Hippocampal formation (tissue), 2 donors: ENCODE data around the gene GALNT9.
"Not testable (repeated sequence)": the region's sequence is repeated elsewhere in the genome, so short reads cannot be mapped to it uniquely, and the experiment has no call there.

ENCODE experiments used
- DNase-seq, 2 donors: peaks; one replicate each; lab custom pipeline; 2025; lab: John Stamatoyannopoulos, UW

GALNT9 gene

DNA sequence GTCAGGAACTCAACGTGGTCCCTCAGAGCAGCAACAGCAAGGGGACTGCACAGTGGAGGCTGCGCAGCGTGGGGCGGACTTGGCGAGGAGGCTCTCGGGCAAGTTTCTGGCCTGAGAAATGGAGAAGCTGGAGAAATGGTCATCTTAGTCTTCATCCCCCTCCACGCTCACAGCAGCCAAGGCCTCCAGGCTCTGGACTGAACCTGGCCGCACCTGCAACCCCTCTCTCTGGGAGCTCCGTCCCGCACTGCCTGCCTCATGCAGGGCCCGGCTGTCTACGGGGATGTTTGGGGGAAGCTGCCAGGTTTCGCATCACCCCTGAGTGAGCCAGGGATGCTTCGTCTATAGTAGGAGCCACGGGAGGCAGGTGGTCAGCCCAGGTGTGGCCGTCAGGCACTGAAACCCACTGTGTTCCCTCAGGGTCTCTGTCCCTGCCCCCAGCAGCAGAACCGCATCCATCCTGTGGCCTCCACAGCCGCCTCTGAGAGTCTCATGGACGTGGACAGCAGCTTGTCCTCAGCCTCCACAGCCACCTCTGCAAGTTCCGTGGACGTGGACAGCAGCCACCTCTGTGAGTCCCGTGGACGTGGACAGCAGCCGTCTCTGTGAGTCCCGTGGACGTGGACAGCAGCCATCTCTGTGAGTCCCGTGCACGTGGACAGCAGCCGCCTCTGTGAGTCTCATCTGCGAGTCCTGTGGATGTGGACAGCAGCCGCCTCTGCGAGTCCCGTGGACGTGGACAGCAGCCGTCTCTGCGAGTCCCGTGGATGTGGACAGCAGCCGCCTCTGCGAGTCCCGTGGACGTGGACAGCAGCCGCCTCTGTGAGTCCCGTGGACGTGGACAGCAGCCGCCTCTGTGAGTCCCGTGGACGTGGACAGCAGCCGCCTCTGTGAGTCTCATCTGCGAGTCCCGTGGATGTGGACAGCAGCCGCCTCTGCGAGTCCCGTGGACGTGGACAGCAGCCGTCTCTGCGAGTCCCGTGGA is 29.1 kb upstream of the GALNT9 start:
- not testable (repeated sequence) for DNase-seq

DNA sequence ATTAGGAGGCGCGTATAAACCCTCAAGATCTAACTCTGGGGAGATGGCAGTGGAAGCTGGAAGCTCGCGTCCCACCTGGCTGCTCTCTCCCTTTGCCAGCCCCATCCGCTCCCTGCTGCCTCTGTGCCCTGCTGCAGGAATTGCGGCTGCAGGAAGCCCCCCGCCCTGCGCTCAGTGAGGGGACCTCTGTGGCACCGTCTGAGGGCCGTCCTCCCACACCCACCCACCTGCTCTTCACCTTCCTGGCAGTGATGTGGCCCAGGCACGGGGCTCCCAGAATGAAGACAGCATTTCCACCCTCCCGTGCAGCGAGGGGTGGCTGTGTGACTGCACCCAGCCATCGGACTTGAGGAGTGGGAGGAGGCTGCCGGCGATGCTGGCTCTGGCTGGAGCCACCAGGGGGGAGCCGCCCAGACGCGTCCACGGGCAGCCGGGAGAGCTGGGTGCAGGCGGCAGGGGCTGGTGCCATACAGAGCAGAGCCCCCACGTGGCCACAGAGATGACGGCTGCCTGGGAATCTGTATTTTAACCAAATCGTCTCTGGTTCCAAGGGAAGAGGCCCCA is 28.3 kb upstream of the GALNT9 start:
- DNase-seq = no peak

DNA sequence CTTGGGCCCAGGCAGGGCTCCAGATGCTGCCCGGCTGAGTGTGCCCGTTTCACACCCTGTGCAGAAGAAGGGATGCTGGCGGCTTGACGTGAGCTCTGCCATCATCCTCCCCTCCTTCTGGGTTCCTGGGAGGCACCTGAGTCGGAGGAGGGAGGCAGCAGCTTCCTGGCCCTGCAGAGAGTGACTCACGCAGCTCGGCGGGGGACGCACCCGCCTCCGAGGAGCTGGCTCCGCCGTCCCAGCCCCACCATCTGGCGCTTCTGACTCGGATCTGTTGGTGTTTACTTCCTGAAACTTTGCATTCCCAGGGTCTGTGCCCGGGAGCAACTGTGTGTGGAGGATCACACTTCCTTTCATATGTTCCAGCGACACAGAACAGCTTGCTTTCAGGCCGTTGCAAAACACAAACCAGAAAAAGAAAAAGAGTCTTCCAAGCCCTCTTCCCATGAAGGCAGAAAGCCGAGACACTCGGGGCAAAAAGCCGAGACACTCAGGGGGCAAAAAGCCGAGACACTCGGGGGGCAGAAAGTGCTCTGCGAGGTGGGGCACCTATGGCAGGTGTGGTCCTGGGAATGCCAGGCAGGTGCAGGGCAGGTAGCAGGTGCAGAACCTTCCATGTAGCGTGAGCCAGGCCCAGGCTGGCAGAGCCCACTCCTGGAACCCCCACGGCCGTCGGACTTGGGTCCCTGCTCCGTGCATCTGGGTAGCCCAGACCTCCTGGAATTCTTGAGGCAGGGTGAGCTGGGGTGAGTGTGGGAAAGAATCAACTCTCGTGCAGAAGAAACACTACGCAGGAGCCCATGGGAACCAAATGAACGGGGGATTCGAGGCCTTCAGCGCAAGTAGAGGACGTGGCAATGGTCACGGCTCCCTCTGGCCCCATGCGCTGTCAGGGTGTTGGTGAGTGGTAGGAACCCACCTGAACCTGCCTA is 27.6 kb upstream of the GALNT9 start:
- DNase-seq = peak in 1 of 2 donors; percentile 54

DNA sequence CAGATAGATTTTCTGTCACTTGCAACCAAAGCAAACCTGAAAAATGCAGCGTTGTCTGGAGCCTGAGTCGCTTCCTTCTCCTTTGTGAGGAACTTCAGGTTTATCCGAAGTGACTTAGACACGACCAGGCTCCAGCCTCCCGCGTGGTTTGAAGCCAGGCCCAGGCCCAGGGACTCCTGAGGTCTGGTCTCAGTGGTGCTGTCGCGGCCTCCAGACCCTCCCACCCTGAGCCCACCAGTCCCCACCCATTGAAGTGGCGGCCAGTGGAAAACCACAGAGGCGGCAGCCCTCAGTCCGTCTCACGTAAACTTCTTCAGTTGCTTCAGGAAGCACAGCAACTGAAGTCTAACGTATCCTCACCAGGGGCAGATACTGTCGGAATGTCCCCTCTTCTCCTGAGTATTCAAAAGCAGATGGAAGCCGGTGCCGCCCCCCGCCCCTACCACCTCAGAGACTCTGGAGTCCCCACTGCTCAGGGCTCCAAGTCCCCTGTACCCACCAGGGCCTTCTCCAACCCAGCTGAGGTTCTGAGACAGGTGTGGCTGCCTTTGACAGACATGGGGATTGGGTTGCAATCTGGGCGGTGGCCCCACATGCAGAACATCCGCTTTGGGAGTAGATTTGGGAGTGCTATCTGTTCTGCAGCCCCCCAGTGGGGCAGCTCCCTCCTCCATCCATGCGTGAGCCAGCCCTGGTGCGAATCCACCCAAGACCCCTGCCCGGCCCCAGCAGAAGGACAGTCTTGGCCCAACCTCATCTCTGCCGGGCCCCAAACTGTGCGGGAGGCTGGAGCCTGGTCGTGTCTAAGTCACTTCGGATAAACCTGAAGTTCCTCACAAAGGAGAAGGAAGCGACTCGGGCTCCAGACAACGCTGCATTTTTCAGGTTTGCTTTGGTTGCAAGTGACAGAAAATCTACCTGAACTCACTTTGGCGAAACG is 26.6 kb upstream of the GALNT9 start:
- DNase-seq = no peak

DNA sequence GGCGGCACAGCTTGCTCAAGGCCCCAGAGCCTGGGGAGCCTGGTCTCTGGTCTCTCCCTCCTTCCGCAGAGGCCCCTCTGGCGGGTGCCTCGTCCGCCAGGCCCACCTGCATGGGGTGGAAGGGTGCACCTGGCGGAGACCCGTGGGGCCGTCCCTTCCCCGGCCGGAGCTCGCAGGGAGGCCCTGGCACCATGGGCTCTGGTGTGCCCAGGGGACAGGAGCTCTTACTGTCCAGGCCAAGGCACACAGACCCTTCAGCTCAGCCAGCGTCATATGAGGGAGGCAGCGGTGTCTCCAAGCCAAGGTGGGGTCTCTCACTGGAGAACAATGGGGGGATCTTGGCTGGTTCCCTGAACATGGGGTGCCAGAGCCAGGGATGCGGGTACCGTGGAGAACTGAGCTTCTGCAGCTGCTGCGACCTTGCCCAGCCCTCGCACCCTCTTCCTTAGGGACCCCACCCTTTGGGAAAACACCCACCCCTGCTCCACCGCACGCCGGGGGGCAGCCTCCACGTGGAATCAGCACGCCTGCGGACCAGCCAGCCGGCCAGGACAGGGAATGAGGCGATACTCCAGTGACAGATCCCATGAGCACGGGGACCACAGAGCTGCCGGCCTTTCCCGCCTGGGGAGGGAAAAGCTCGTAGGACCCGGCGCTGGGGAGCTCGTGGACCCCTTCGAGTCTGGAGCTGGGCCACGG is 25.7 kb upstream of the GALNT9 start:
- DNase-seq = no peak

DNA sequence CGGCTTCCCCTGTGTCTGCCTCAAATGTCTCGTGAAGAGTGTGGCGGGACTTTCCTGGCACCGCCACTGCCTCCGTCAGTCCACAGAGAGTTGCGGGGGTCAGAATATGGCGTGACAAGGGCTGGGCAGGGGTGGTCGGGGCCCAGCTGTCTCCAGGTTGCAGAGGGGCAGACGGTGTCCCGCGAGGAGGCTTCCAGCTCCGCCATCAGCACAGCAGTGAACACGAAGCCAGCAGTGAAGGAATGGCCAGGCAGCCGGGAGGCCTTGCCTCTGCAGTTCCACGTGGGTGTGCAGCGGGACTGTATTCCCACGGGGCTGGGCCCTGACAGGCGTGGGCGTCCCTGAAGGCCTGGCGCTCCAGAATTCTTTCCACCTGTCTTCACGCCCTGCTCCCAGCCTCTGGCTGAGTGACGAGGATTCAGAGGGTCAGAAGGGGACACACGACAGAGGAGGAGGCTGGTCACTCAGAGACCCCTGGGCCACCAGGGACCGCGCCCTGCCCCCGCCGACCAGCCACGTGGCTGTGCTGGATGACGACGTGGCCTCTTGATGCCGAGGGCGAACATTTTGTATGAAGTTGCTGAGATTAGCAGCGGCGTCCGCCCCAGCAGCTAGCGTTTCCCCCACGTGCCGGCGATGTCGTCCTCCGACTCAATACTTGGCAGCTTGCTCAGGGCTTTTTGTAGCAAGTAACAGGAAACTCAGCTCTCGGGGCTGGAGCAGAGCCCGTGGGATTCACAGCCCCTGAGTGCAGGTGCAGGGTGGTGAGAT is 25.0 kb upstream of the GALNT9 start:
- DNase-seq = no peak

DNA sequence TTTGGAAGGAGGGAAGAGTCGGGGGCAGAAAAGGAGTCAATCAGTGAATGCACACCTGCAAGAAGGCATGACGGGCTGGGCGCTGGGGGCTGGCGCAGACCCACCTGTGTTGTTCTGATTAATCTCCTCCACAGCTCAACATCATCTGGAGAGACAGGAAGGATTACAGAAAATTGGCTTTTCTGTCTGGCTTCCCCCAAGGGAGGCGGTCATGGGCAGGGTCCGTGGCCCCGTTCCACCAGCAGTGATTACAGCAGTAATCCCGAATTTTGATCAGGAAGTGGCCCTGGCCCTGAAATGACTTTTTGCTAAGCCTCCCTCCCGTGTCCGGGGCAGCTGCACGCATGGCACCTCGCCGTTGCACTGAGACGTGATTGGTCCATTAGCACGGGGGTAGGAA is 24.4 kb upstream of the GALNT9 start:
- no peak for DNase-seq

DNA sequence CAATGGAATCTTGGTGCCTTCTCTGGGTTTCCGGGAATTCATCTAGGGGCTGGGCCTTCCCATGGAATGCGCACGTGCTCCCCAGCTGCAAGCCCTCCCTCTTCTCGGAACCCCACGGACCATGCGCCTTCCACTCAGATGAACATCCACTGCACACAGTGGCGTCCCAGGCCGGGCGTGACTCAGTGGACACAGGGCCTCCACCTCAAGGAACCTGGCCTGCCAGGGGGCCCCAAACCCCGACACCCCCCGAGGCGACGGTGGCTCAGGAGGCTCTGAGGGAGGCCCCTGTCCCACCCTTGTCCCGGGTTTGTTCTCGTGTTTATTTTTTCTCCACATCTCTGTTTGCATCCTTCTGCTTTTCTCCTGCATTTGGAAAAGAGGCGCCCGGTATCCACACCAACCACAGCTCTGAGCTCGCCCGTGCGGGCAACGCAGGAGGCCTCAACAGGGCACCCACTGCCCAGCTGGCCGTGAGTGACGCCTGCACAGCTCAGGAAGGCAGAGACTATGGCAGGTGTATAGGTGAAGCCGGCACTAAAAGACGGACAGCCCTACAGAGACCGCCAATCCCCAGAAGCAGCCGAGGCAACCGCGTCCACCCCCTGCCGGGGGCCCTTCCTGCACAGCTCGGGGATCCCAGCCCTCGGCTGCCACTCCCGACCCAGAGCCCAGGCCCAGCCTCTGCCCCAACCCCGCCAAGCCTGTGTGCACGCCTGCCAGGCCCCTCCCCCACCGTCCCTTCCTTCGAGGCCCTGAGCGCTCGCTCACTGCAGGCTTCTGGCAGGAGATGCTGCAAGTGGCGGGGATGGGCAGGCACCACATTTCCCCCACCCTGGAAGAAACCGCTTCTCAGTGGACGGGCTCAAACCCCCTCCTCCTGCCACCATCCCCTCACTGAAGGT is 23.8 kb upstream of the GALNT9 start:
- no peak for DNase-seq

DNA sequence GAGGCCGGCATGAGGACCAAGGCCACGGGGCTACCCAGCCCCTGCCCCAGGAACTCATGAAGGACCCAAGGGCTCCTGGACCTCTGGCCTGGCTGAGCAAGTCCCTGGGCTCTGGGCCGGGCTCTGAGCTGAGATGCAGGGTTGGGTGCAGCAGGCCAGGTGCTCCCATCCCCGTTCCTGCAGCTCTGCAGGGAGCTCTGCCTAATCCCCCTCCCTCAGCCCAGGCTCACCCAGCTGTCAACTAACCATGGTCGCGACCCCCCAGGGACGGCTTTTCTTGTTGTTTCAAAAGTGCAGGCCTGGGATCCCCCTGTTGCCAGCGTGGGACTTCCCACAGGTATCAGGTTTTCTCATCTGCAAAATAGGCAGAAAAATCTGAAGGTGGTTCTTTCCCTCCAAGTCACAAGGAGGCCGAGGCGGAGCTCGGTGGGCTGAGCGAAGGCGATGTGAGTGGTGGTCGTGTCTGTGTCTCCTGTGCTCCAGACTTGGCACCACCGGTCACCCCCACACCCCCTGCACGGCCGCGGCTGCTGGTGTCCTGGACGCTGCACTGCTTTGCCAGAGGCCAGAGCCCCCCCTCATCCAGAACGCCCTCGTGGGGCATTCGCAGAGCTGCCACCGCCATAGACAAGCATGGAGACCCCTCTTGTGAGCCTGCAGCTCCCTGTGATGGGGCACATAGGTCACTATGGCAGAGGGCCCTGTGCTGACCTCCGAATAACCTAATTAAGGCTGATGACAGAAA is 22.5 kb upstream of the GALNT9 start:
- DNase-seq = no peak

DNA sequence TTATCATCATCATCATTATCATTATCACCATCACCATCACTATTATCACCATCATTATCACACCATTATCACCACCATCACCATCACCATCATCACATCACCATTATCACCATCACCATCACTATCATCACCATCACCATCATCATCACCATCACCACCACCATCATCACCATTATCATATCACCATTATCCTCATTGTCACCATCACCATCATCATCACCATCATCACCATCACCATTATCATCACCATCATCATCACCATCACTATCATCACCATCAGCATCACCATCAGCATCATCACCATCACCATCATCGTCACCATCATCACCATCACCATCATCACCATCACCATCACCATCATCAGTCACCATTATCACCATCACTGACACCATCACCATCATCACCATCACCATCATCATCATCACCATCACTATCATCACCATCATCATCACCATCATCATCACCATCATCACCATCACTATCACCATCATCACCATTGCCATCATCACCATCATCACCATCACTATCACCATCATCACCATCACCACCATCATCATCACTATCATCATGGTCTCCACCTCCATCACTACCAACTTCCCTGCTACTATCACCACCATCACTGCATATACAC is 20.2 kb upstream of the GALNT9 start:
- no peak for DNase-seq

DNA sequence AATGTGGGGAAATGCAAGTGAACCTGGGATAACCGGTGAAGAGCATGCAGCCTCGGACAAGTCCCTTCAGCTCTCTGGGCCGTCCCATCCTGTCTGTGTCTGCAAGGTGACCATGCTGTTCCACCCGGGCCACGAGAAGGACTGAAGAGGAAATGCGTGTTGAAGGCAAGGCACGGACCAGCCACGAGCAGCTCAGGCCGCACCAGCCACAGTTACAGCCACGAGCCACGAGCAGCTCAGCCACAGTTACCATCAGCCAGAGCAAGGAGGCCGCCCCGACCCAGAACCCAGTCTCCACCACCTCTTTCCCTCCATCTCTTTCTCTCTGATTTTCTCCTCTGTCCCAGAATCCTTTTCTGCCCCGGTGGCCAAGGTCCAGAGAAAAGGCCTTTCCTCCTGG is 18.8 kb upstream of the GALNT9 start:
- DNase-seq = no peak

DNA sequence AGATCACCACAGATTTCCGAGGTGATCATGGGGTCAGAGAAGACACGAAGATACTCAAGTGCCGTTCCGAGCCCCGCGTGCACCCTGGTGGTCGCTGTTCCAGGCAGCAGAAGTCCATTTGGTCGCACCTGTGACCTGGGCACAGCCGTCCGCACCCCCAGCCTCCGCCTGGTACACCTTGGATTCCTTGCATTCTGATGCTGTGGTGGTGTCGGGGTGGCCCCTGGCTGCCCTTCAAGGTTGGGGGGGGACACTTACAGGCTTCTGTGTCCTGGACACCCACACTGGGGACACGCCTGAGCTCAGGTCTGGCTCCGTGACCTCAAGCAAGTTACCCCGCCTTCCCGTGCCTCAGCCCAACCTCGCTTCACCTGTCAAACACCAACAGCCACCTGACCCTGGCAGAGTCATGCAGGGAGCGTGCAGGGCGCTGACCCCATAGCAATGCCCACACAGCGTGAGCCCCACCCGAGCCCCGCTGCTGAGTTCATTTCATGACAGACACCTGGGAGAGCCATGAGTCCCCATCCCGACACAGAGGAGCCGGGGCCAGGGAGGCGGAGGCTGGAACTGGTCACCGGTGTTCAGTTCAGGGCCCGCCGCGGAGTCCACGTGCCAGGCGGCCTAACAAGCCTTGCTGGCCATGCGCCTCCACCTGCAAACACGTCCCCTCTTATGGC is 17.9 kb upstream of the GALNT9 start:
- no peak for DNase-seq

DNA sequence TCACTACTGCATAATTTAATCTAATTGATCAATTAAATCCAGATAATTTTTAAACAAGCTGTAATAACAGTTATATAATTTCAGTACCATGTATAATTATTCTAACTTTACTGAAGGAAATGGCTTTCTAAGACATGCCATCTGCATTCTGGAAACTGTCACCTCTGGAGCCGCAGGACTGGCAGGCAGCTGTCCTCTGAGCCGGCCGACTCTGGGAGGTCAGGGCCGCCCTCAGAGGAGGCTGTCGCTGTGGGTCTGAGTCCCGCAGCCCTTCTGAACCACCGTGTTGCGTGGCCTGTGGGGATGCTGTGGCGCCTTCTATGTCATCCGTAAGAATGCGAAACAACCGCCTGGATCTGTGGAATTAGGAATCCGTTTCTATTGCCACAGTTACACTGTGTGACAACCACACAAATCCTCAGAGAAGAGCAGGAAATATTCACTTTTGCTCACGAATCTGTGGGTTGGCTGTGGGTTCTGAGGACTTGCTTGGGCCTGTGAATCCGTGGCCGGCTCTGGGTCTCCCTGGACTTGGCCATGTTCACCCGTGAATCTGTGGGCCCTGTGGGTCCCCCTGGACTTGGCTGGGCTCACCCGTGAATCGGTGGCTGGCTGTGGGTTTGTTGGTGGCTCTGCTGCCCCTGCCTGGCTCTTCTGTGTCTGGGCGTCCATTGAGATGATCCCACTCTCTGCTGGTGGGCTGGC is 17.2 kb upstream of the GALNT9 start:
- no peak for DNase-seq

DNA sequence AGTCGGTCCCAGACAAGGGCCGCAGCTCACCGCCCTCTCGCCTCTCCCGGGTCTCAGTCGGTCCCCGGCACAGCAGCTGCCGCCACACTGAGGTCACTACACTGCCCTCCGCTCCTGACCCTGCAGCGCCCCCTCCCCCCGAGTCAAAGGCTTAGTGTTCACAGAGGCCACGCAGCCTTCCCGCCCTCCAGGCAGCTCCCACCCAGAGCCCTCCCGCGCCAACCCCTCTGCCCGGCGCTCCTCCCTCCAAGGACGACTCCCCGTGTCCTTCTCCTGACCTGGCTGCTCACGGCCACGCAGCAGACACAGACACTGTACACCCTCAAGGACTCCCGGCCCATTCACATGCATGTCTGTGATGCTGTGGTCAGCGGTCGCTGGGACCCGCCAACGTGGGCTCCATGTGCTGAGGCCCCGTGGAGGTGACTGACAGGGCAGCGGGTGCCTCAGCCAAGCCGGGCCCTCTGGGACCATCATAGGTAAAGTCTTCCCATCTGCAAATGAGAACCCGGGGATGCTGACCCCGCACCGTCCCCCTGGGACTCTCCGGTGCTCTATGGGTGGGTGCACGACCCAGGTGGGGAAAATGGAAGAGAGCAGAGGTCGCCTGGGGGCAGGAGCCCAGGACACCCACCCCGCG is 16.3 kb upstream of the GALNT9 start:
- DNase-seq = no peak

DNA sequence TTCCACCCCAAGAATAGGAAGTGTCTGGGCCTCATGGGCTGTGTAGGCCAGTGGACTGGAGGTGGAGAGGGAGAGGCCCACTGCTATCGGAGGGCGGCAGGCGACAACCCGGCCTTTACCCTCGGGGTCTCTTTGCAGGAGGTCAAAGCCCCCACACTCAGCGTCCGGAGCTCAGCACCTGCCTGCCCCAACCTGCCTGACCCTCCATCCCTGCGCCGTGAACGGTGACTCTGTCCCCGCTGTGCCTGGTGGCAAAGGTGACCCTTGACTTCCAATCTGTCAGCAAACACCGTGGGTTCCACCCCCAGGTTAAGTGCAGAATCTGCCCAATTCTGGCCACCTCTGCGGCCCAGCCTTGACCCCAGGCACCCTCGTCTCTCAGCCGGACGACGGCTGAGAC is 15.7 kb upstream of the GALNT9 start:
- DNase-seq = no peak

DNA sequence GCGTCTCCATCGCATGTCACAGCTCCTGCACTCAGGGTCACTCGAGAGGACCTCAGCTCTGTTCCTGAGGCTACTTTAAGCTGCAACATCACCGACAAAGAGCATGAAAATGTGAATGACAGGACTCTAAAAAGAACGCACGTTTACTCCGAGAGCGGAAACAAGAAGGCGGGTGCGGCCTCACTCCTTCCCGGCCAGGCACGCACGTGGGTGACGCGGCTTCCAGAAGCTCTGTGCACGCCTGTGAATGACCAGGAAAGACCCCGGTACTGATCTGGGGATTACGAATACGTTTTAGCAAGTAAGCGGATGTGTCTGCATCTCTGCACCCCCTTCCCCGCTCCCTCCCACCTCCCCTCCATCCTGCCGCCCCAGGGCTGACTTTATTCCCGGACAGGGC is 15.2 kb upstream of the GALNT9 start:
- no peak for DNase-seq
